Measurements from ENCODE around the gene GRHL3.

The GRHL3 gene

GRCh38 chr1:24389231-24389678 lies 70.1 kb downstream of the GRHL3 start:
- Histone ChIP-seq H3K4me1 (ENCODE audit: control insufficient read depth, insufficient read depth, low read length, poor library complexity, severe bottlenecking) (peaks cover 18% of the 10 kb centered on the region), H3K9me3 (ENCODE audit: control insufficient read depth, low read length) (no peaks in the 10 kb centered on the region), H3K4me3 (ENCODE audit: insufficient read depth, low read depth, low read length, poor library complexity, severe bottlenecking) (no peak overlapping the region), H3K27me3 (replicated peaks; ENCODE audit: control insufficient read depth, insufficient read depth, low read length, poor library complexity, severe bottlenecking) (no peaks in the 10 kb centered on the region), H3K36me3 (ENCODE audit: control insufficient read depth, insufficient read depth, low read length) (no peaks in the 10 kb centered on the region), H3K27ac (ENCODE audit: insufficient read depth, low read length, poor library complexity, severe bottlenecking) (no peak overlapping the region)
- DNase-seq, result no peak

- Histone ChIP-seq H3K4me1 (ENCODE audit: control insufficient read depth, insufficient read depth, low read length, poor library complexity, severe bottlenecking) (peaks cover 10% of the 10 kb centered on the region), H3K36me3 (ENCODE audit: control insufficient read depth, insufficient read depth, low read length) (no peaks in the 10 kb centered on the region), H3K27me3 (replicated peaks; ENCODE audit: control insufficient read depth, insufficient read depth, low read length, poor library complexity, severe bottlenecking) (no peaks in the 10 kb centered on the region), H3K9me3 (ENCODE audit: control insufficient read depth, low read length) (no peaks in the 10 kb centered on the region), H3K27ac (ENCODE audit: insufficient read depth, low read length, poor library complexity, severe bottlenecking) (peak overlapping the region; percentile 88), H3K4me3 (ENCODE audit: insufficient read depth, low read depth, low read length, poor library complexity, severe bottlenecking) (peak overlapping the region; percentile 35)
- DNase-seq, result peak; percentile 45 to 61 (median 45)
Observed at GRCh38 chr1:24390924-24391782, 72.0 kb downstream of the GRHL3 start.

DNA sequence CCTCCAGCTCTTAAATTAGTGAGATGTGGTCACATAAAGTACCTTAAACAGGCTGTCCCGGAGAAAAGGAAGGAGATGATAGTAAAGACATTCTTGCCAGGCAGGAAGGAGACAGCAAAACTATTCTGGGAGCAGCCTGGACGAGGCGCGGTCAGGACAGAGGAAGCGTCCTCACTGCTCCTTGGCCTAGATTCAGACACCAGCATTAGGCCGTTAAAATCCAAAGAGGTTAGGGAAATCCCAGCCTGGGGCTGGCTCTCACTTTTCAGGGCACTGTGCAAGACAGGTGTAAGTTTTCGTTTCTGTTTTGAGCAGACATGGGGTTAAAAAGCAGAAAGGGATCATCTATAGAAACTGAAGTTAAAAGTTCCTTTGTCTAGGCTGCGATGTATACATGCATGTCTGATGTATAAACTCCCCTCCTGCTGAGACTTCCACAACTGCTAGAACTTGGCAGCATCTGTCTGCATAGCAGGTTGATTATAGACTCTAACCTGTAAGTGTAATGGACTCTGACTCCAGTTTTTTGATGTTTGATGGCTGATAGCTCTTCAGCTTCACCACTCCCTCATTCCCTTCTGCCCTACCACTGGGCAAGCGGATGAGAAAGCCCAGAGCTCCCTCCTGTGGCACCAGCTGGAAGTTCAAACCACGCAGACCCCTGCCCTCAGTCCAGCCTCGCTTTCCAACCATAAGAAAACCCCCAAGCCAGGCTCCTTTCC lies 72.9 kb downstream of the GRHL3 start:
- Histone ChIP-seq H3K27ac (ENCODE audit: insufficient read depth, low read length, poor library complexity, severe bottlenecking) (peak overlapping the region; percentile 88), H3K36me3 (ENCODE audit: control insufficient read depth, insufficient read depth, low read length) (no peaks in the 10 kb centered on the region), H3K4me1 (ENCODE audit: control insufficient read depth, insufficient read depth, low read length, poor library complexity, severe bottlenecking) (peaks cover 10% of the 10 kb centered on the region), H3K9me3 (ENCODE audit: control insufficient read depth, low read length) (no peaks in the 10 kb centered on the region), H3K27me3 (replicated peaks; ENCODE audit: control insufficient read depth, insufficient read depth, low read length, poor library complexity, severe bottlenecking) (no peaks in the 10 kb centered on the region), H3K4me3 (ENCODE audit: insufficient read depth, low read depth, low read length, poor library complexity, severe bottlenecking) (peak overlapping the region; percentile 35)
- DNase-seq, result peak; percentile 37 to 56 (median 45)

DNA sequence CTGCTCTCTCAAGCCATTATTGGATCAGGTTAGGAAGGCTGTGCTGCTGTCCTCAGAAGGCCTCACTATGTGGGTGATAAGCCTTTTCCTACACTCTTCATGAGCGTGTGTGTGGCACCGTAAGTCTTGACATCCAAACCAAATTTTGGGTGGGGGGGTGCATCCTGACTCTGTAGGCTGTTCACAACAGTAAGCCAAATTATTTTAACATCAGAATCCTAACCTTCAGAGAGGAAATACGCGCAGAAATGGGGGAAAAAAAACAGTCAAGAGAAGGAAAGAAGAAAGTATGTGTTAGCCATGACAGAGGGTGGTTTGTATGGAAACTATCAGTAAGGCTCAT lies 73.4 kb downstream of the GRHL3 start:
- no peak overlapping the region for H3K4me3 ChIP-seq (ENCODE audit: insufficient read depth, low read depth, low read length, poor library complexity, severe bottlenecking)
- no peaks in the 10 kb centered on the region for H3K36me3 ChIP-seq (ENCODE audit: control insufficient read depth, insufficient read depth, low read length)
- H3K9me3 ChIP-seq (ENCODE audit: control insufficient read depth, low read length), result no peaks in the 10 kb centered on the region
- H3K27ac ChIP-seq (ENCODE audit: insufficient read depth, low read length, poor library complexity, severe bottlenecking), result peak overlapping the region; percentile 88
- peaks cover 10% of the 10 kb centered on the region for H3K4me1 ChIP-seq (ENCODE audit: control insufficient read depth, insufficient read depth, low read length, poor library complexity, severe bottlenecking)
- no peak for DNase-seq
- no peaks in the 10 kb centered on the region for H3K27me3 ChIP-seq (replicated peaks; ENCODE audit: control insufficient read depth, insufficient read depth, low read length, poor library complexity, severe bottlenecking)

DNA sequence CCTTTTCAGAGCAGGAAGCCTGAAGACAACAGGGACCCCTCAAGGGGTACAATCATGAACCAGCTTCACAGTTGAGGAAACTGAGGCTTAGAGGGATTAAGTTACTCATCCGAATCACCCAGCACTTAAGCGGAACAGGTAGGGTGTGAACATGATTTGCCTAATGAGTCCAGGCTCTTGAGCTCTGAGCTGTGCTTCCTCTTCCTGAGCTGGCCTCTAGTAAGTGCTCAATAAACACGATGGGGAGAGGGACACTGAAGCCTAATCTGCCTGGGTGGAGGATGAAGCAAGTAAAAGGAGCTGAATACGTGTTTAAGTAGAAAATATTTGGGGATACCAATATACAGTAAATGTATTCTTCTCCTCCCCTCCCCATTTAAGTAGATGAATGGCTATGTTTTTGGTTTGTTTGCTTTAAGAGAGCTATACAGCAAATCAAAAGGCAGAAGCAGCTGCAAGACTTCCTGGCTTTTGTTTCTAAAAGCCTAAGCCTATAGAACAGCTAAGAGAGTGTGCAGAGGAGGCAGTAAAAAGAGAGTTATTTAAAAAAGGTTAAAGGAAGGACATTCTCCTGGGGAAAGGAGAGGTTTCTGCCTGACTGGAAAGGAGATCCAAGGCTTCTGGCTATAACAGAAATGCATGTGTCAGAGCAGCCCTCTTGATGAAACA lies 74.0 kb downstream of the GRHL3 start:
- H3K27ac ChIP-seq (ENCODE audit: insufficient read depth, low read length, poor library complexity, severe bottlenecking), result peak overlapping the region; percentile 88

GRCh38 chr1:24393892-24394291 lies 74.7 kb downstream of the GRHL3 start:
- Histone ChIP-seq H3K27me3 (replicated peaks; ENCODE audit: control insufficient read depth, insufficient read depth, low read length, poor library complexity, severe bottlenecking) (no peaks in the 10 kb centered on the region), H3K9me3 (ENCODE audit: control insufficient read depth, low read length) (no peaks in the 10 kb centered on the region), H3K27ac (ENCODE audit: insufficient read depth, low read length, poor library complexity, severe bottlenecking) (no peak overlapping the region), H3K36me3 (ENCODE audit: control insufficient read depth, insufficient read depth, low read length) (no peaks in the 10 kb centered on the region), H3K4me3 (ENCODE audit: insufficient read depth, low read depth, low read length, poor library complexity, severe bottlenecking) (no peak overlapping the region), H3K4me1 (ENCODE audit: control insufficient read depth, insufficient read depth, low read length, poor library complexity, severe bottlenecking) (peaks cover 10% of the 10 kb centered on the region)
- DNase-seq, result no peak

More for the DNA sequence above, 74.0 kb downstream of the GRHL3 start:
- H3K9me3 ChIP-seq (ENCODE audit: control insufficient read depth, low read length), result no peaks in the 10 kb centered on the region
- no peak for DNase-seq
- peaks cover 10% of the 10 kb centered on the region for H3K4me1 ChIP-seq (ENCODE audit: control insufficient read depth, insufficient read depth, low read length, poor library complexity, severe bottlenecking)
- H3K36me3 ChIP-seq (ENCODE audit: control insufficient read depth, insufficient read depth, low read length), result no peaks in the 10 kb centered on the region
- no peak overlapping the region for H3K4me3 ChIP-seq (ENCODE audit: insufficient read depth, low read depth, low read length, poor library complexity, severe bottlenecking)
- H3K27me3 ChIP-seq (replicated peaks; ENCODE audit: control insufficient read depth, insufficient read depth, low read length, poor library complexity, severe bottlenecking), result no peaks in the 10 kb centered on the region

DNA sequence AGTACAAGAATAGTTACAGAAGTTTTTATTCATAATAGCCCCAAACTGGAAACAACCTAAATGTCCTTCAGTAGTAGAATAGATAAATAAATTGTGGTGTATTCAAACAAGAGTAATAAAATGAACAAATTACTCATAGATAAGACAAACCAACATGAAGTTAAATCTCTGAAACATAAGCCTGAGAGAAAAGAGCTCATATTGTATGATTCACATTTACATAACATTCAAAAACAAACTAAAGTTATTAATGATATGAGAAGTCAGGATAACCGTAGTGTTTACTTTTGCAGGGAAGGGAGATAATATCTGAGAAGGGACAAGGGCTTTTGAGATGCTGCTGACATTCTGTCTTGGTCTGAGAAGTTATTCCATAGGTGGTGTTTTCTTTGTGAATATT lies 80.9 kb downstream of the GRHL3 start:
- Histone ChIP-seq H3K36me3 (ENCODE audit: control insufficient read depth, insufficient read depth, low read length) (no peaks in the 10 kb centered on the region), H3K27me3 (replicated peaks; ENCODE audit: control insufficient read depth, insufficient read depth, low read length, poor library complexity, severe bottlenecking) (no peaks in the 10 kb centered on the region), H3K4me1 (ENCODE audit: control insufficient read depth, insufficient read depth, low read length, poor library complexity, severe bottlenecking) (no peaks in the 10 kb centered on the region), H3K4me3 (ENCODE audit: insufficient read depth, low read depth, low read length, poor library complexity, severe bottlenecking) (no peak overlapping the region), H3K27ac (ENCODE audit: insufficient read depth, low read length, poor library complexity, severe bottlenecking) (no peak overlapping the region), H3K9me3 (ENCODE audit: control insufficient read depth, low read length) (no peaks in the 10 kb centered on the region)
- DNase-seq, result no peak

- no peak overlapping the region for H3K27ac ChIP-seq (ENCODE audit: insufficient read depth, low read length, poor library complexity, severe bottlenecking)
- no peaks in the 10 kb centered on the region for H3K9me3 ChIP-seq (ENCODE audit: control insufficient read depth, low read length)
- H3K27me3 ChIP-seq (replicated peaks; ENCODE audit: control insufficient read depth, insufficient read depth, low read length, poor library complexity, severe bottlenecking), result no peaks in the 10 kb centered on the region
- no peak overlapping the region for H3K4me3 ChIP-seq (ENCODE audit: insufficient read depth, low read depth, low read length, poor library complexity, severe bottlenecking)
- H3K36me3 ChIP-seq (ENCODE audit: control insufficient read depth, insufficient read depth, low read length), result no peaks in the 10 kb centered on the region
- H3K4me1 ChIP-seq (ENCODE audit: control insufficient read depth, insufficient read depth, low read length, poor library complexity, severe bottlenecking), result no peaks in the 10 kb centered on the region
- DNase-seq, result no peak
Observed at GRCh38 chr1:24403806-24404205, 84.6 kb downstream of the GRHL3 start.
